Vagina (tissue), 2 donors: ENCODE results near the gene DCDC2C.

Source experiments
- POLR2AphosphoS5 ChIP-seq, 2 donors: sonication (generic); formaldehyde crosslinking; IDR thresholded peaks; one replicate each; pipeline ENCODE4 v1.9.0; 2017; ENCODE audit warnings: antibody characterized with exemption in 2 of 2, mild to moderate bottlenecking in 2 of 2, low read depth in 1 of 2; ENCODE audit not compliant: insufficient read depth in 1 of 2
- TF ChIP-seq, protein P1 (sequence below), 3 experiments: fragments of 450-650 bp in 2 of 3; fragments of 200-600 bp in 1 of 3; sonication (generic) in 1 of 3; IDR thresholded peaks; one replicate each; pipeline ENCODE4 v1.5.1; 2017 to 2019; ENCODE audit warnings: antibody characterized with exemption in 3 of 3, mild to moderate bottlenecking in 2 of 3, moderate library complexity in 2 of 3

DNA sequence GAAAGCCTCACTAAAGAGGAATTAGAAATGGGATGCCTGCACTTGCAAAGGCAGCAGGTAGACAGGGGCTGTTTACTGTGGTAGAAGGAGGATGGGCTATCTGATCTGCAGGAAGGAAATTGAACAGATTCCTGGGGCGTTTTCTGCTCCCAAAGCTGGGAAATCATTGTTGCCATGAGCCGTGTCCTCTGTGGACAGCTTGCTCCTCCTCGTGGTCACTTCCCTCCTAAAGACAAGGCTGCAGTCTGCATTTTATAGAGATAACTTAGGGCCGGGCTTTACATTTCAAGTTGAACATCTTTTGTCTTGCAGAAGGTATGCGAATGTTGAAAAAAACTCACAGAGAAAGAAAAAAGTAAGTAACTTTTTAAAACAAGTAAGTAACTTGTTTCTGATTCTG lies 50.9 kb downstream of the DCDC2C start:
- TF ChIP-seq, protein P1, sequence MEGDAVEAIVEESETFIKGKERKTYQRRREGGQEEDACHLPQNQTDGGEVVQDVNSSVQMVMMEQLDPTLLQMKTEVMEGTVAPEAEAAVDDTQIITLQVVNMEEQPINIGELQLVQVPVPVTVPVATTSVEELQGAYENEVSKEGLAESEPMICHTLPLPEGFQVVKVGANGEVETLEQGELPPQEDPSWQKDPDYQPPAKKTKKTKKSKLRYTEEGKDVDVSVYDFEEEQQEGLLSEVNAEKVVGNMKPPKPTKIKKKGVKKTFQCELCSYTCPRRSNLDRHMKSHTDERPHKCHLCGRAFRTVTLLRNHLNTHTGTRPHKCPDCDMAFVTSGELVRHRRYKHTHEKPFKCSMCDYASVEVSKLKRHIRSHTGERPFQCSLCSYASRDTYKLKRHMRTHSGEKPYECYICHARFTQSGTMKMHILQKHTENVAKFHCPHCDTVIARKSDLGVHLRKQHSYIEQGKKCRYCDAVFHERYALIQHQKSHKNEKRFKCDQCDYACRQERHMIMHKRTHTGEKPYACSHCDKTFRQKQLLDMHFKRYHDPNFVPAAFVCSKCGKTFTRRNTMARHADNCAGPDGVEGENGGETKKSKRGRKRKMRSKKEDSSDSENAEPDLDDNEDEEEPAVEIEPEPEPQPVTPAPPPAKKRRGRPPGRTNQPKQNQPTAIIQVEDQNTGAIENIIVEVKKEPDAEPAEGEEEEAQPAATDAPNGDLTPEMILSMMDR (IDR thresholded peaks at IDR 0.05): no peak
- no peak for TF ChIP-seq POLR2AphosphoS5 (IDR thresholded peaks at IDR 0.05; ENCODE audit: insufficient read depth in 1 of 2, low read depth in 1 of 2)
